HEK293 (cell line): ENCODE results near the gene IPO9.

Source experiments
- CTCF ChIA-PET: fragments of 350-600 bp; formaldehyde crosslinking; extraction: SDS; loops from one replicate; lab custom pipeline; 2021; ENCODE audit warnings: antibody characterized with exemption; lab: Yijun Ruan, JAX
- POLR2A ChIA-PET: fragments of 300-600 bp; formaldehyde crosslinking; extraction: SDS; loops from one replicate; lab custom pipeline; 2020; ENCODE audit warnings: antibody characterized with exemption, inconsistent platforms; lab: Yijun Ruan, JAX
- H3K27ac ChIP-seq: fragments of 200-500 bp; sonication (Bioruptor generic); 2 replicates; pipeline ENCODE4 v1.5.1; 2014; ENCODE audit warnings: low read depth, low read length, control low read depth, inconsistent platforms; ENCODE audit errors: extremely low read depth
- H3K36me3 ChIP-seq, 2 experiments: fragments of 200-500 bp in 1 of 2; sonication (Bioruptor generic) in 1 of 2; 1 replicate in 1 of 2; 2 replicates in 1 of 2; pipeline ENCODE4 v1.5.1; 2014 to 2017; ENCODE audit warnings: inconsistent platforms in 2 of 2, low read length in 2 of 2; ENCODE audit not compliant: control insufficient read depth in 2 of 2, insufficient read depth in 1 of 2
- H3K4me1 ChIP-seq: fragments of 200-500 bp; sonication (Bioruptor generic); 2 replicates; pipeline ENCODE4 v1.5.1; 2014; ENCODE audit warnings: mild to moderate bottlenecking, low read length, inconsistent platforms; ENCODE audit not compliant: control insufficient read depth, insufficient read depth
- H3K4me3 ChIP-seq: 2 replicates; pipeline ENCODE4 v1.5.1; 2011; ENCODE audit warnings: low read depth, mild to moderate bottlenecking, control low read depth, low read length, moderate library complexity
- H3K9me3 ChIP-seq: fragments of 200-500 bp; sonication (Bioruptor generic); 2 replicates; pipeline ENCODE4 v1.5.1; 2014; ENCODE audit warnings: low read depth, low read length, inconsistent platforms; ENCODE audit not compliant: control insufficient read depth, insufficient read depth
- HOXA7 ChIP-seq: sonication (generic); formaldehyde crosslinking; IDR thresholded peaks from 2 replicates; pipeline ENCODE4 v1.8.1; 2022; ENCODE audit warnings: missing genetic modification reagents, borderline replicate concordance
- KLF10 ChIP-seq: fragments of 450-650 bp; IDR thresholded peaks from 2 replicates; pipeline ENCODE4 v1.5.1; 2018; ENCODE audit warnings: missing biosample characterization, mild to moderate bottlenecking, missing genetic modification characterization
- SP7 ChIP-seq: fragments of 450-650 bp; formaldehyde crosslinking; IDR thresholded peaks from 2 replicates; pipeline ENCODE4 v1.5.1; 2016; ENCODE audit warnings: missing biosample characterization, missing genetic modification characterization
- ZNF138 ChIP-seq: fragments of 450-650 bp; formaldehyde crosslinking; IDR thresholded peaks from 2 replicates; pipeline ENCODE4 v1.5.1; 2016; ENCODE audit warnings: missing biosample characterization, missing genetic modification characterization, borderline replicate concordance
- ZNF155 ChIP-seq: fragments of 450-650 bp; formaldehyde crosslinking; IDR thresholded peaks from 2 replicates; pipeline ENCODE4 v1.5.1; 2016; ENCODE audit warnings: missing biosample characterization, missing genetic modification characterization
- ZNF157 ChIP-seq: fragments of 450-650 bp; formaldehyde crosslinking; IDR thresholded peaks from 2 replicates; pipeline ENCODE4 v1.5.1; 2016; ENCODE audit warnings: missing biosample characterization, missing genetic modification characterization
- ZNF324 ChIP-seq: fragments of 450-650 bp; formaldehyde crosslinking; IDR thresholded peaks from 2 replicates; pipeline ENCODE4 v1.5.1; 2016; ENCODE audit warnings: missing biosample characterization, missing genetic modification characterization
- ZNF433 ChIP-seq: fragments of 450-650 bp; formaldehyde crosslinking; IDR thresholded peaks from 2 replicates; pipeline ENCODE4 v1.5.1; 2016; ENCODE audit warnings: missing biosample characterization, missing genetic modification characterization, low read depth
- ZNF529 ChIP-seq: fragments of 450-650 bp; formaldehyde crosslinking; IDR thresholded peaks from 2 replicates; pipeline ENCODE4 v1.5.1; 2017; ENCODE audit warnings: missing genetic modification characterization, missing biosample characterization; ENCODE audit not compliant: insufficient replicate concordance
- ZNF558 ChIP-seq: fragments of 450-650 bp; formaldehyde crosslinking; IDR thresholded peaks from 2 replicates; pipeline ENCODE4 v1.5.1; 2016; ENCODE audit warnings: missing biosample characterization, missing genetic modification characterization
- ZNF585B ChIP-seq: fragments of 450-650 bp; formaldehyde crosslinking; IDR thresholded peaks from 2 replicates; pipeline ENCODE4 v1.5.1; 2016; ENCODE audit warnings: missing biosample characterization, missing genetic modification characterization
- ZNF596 ChIP-seq: fragments of 450-650 bp; IDR thresholded peaks from 2 replicates; pipeline ENCODE4 v1.5.0; 2018; ENCODE audit warnings: missing biosample characterization, mild to moderate bottlenecking, missing genetic modification characterization, moderate library complexity
- ZNF670 ChIP-seq: fragments of 450-650 bp; formaldehyde crosslinking; IDR thresholded peaks from 2 replicates; pipeline ENCODE4 v1.5.1; 2016; ENCODE audit warnings: missing biosample characterization, missing genetic modification characterization, low read depth
- ZNF791 ChIP-seq: fragments of 450-650 bp; formaldehyde crosslinking; IDR thresholded peaks from 2 replicates; pipeline ENCODE4 v1.5.1; 2016; ENCODE audit warnings: missing biosample characterization, missing genetic modification characterization
- ZNF837 ChIP-seq: fragments of 450-650 bp; formaldehyde crosslinking; IDR thresholded peaks from 2 replicates; pipeline ENCODE4 v1.5.1; 2016; ENCODE audit warnings: missing biosample characterization, missing genetic modification characterization
- TF ChIP-seq, protein P1 (sequence below): fragments of 450-650 bp; formaldehyde crosslinking; IDR thresholded peaks from 2 replicates; pipeline ENCODE4 v1.5.1; 2016; ENCODE audit warnings: missing biosample characterization, missing genetic modification characterization
- TF ChIP-seq, protein P2 (sequence below): fragments of 450-650 bp; formaldehyde crosslinking; IDR thresholded peaks from 2 replicates; pipeline ENCODE4 v1.5.1; 2017; ENCODE audit warnings: missing biosample characterization, missing genetic modification characterization
- TF ChIP-seq, protein P3 (sequence below): fragments of 450-650 bp; formaldehyde crosslinking; IDR thresholded peaks from 2 replicates; pipeline ENCODE4 v1.5.1; 2016; ENCODE audit warnings: missing biosample characterization, missing genetic modification characterization

IPO9 gene

DNA sequence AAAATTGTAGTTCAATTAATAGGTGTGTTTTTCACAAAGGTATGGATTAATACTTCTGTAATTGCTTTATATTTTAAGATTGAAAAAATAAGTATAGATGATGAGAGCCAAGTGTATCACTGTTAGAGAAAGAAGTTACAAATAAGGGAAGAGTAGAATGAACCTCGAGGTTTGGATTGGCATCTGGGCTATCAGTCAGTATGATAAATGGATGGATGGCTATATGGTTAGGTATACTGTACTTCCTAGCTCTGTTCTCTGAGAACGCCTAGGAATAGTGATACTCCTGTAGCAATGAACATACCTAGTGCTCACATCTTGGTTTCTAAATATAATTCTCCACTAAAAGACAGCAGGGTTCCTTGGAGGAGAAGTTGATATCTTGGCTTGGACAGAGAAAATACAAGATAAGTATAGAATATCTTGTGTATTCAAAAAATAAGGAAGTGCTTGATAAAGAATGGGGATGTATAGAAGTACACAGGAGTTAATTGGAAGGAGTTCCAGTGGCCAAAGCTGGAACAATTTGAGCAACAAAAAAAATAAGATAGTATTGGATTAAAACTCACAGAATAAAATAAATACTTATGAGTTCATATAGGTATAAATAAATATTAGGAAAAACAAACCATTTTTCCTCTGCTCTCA lies 12.4 kb downstream of the IPO9 start:
- no peak overlapping the region for H3K4me3 ChIP-seq
- no peaks in the 10 kb centered on the region for H3K4me1 ChIP-seq
- H3K27ac ChIP-seq: no peak overlapping the region
- no peak for TF ChIP-seq ZNF529 (tag by site-specific recombination)
- TF ChIP-seq ZNF138 (tag by site-specific recombination): no peak
- no peak for TF ChIP-seq ZNF670 (tag by site-specific recombination)
- no peak for TF ChIP-seq ZNF157
- H3K9me3 ChIP-seq: no peaks in the 10 kb centered on the region
- ChIA-PET CTCF (interaction anchor here (0.6 to 5.5 kb wide), 2 partner anchors 13 to 59 kb away, joined by 3 to 27 read pairs; partner anchors contain the start of gene IPO9), POLR2A (interaction anchor here (1.0 kb wide), 1 partner anchor 9 kb away, joined by 3 read pairs; no protein-coding TSS in a partner anchor)
- peaks cover 0 to 20% of the 10 kb centered on the region in 2 experiments; a peak in 2 of 3 replicates for H3K36me3 ChIP-seq

DNA sequence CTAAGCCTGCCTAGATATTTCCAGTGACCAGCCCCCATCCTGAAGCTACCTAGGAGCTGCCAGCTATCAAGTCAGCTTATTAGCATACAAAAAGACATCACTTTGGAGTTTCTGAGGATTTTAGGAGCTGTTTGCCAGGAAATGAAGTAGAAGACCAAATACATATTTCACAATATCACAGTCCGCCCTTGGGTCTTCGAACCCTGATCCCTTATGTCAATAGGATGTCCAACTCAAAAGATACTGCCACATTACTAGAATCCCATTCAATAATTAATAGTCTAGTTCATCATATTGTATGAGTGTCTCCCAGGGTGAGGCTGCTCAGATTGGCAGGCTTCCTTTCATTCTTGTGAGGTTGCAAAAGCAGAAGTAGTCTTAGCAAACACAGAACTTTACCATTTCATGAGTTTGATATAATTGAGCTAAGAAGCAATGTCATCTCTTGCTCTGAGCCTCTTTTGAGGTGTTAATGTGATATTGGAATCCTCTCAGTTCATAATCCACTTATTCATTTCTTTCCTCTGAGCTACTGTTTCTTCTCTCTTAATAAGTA lies 13.6 kb downstream of the IPO9 start:
- CTCF ChIA-PET: interaction anchor here (0.6 to 5.5 kb wide), 3 partner anchors 14 to 57 kb away, joined by 3 to 27 read pairs (median 5); partner anchors contain the start of gene IPO9
- TF ChIP-seq ZNF157: no peak
- TF ChIP-seq ZNF596 (tag by site-specific recombination): no peak
- TF ChIP-seq ZNF155 (tag by site-specific recombination): no peak
- TF ChIP-seq ZNF585B (tag by site-specific recombination): no peak
- no peak for TF ChIP-seq ZNF791
- TF ChIP-seq ZNF837 (tag by site-specific recombination): no peak
- no peak for TF ChIP-seq SP7
- TF ChIP-seq ZNF558: no peak
- TF ChIP-seq, protein P1, sequence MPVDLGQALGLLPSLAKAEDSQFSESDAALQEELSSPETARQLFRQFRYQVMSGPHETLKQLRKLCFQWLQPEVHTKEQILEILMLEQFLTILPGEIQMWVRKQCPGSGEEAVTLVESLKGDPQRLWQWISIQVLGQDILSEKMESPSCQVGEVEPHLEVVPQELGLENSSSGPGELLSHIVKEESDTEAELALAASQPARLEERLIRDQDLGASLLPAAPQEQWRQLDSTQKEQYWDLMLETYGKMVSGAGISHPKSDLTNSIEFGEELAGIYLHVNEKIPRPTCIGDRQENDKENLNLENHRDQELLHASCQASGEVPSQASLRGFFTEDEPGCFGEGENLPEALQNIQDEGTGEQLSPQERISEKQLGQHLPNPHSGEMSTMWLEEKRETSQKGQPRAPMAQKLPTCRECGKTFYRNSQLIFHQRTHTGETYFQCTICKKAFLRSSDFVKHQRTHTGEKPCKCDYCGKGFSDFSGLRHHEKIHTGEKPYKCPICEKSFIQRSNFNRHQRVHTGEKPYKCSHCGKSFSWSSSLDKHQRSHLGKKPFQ (tag by site-specific recombination): no peak
- TF ChIP-seq, all 188 proteins: peak for 0
- POLR2A ChIA-PET: interaction anchor here (1.6 kb wide), 1 partner anchor 13 kb away, joined by 7 read pairs; the partner anchor contains the start of gene IPO9
- Histone ChIP-seq H3K4me1 (no peaks in the 10 kb centered on the region), H3K4me3 (no peak overlapping the region), H3K27ac (no peak overlapping the region), H3K36me3 (peaks cover 2 to 19% of the 10 kb centered on the region in 2 experiments), H3K9me3 (no peaks in the 10 kb centered on the region)

DNA sequence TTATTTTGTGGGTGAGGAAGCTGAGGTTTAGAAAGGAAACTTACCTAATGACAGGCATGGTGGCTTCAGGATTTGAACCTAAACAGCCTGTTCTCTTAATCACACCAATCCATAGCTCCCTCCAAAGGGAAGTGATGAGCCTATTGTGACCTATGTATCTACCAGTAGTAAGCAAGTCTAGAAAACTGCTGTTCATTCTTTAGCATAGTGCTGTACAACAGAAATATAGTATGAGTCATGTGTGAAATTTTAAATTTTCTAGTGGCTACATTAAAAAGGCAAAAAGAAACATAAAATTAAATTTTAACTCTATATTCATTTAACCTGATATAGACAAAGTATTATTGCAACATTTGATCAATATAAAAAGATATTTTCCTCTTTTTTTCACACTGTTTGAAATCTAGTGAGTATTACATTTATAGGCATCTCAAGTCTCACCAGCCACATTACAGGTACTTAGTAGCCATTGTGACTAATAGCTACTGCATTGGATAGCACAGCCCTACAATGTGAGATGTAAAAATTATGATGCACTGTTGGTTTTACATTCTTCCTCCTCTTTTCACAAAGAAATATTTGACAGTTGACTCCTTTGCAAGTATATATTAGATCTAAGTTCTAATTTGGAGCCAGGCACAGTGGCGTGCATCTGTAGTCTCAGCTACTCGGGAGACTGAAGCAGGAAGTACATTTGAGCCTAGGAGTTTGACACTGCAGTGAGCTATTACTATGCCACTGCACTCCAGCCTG lies 16.6 kb downstream of the IPO9 start:
- Histone ChIP-seq H3K4me1 (peaks cover 5% of the 10 kb centered on the region; the same call in 1 of the 2 replicates), H3K36me3 (peaks cover 10 to 41% of the 10 kb centered on the region in 2 experiments), H3K4me3 (no peak overlapping the region), H3K9me3 (no peaks in the 10 kb centered on the region), H3K27ac (no peak overlapping the region)
- TF ChIP-seq ZNF529 (tag by site-specific recombination) (no peak), ZNF324 (no peak), KLF10 (tag by site-specific recombination) (no peak), ZNF433 (no peak), HOXA7 (CRISPR knock-in tag) (no peak)
- TF ChIP-seq, protein P2, sequence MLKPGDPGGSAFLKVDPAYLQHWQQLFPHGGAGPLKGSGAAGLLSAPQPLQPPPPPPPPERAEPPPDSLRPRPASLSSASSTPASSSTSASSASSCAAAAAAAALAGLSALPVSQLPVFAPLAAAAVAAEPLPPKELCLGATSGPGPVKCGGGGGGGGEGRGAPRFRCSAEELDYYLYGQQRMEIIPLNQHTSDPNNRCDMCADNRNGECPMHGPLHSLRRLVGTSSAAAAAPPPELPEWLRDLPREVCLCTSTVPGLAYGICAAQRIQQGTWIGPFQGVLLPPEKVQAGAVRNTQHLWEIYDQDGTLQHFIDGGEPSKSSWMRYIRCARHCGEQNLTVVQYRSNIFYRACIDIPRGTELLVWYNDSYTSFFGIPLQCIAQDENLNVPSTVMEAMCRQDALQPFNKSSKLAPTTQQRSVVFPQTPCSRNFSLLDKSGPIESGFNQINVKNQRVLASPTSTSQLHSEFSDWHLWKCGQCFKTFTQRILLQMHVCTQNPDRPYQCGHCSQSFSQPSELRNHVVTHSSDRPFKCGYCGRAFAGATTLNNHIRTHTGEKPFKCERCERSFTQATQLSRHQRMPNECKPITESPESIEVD (tag by site-specific recombination): peak; percentile 66
- TF ChIP-seq, protein P3, sequence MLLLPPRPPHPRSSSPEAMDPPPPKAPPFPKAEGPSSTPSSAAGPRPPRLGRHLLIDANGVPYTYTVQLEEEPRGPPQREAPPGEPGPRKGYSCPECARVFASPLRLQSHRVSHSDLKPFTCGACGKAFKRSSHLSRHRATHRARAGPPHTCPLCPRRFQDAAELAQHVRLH (tag by site-specific recombination): no peak
- ChIA-PET CTCF (interaction anchor here (0.5 to 5.5 kb wide), 4 partner anchors 17 to 365 kb away, joined by 3 to 27 read pairs (median 4); partner anchors contain the start of gene IPO9), POLR2A (interaction anchor here (0.6 to 1.4 kb wide), 2 partner anchors 16 to 370 kb away, joined by 3 to 6 read pairs; no protein-coding TSS in a partner anchor)
